ENCODE data around the gene ASXL1. TPM values are rescaled to one million over a fixed set of nuclear protein-coding genes. Genes with fewer than 3 reads are reported as not detected.
A peak's percentile ranks its signal among the peaks of the same experiment; 100 is the strongest.

ASXL1 gene
- total and polyA plus RNA-seq, 2 donors (not counting 1 experiment from before 2014, with no cell fraction given), result 93.0 to 180 TPM

GRCh38 chr20:32362901-32363364 is 4.8 kb downstream of the ASXL1 start:
- H3K36me3 ChIP-seq (replicated peaks in 1 of 2; ENCODE audit: control extremely low read depth in 1 of 2, control insufficient read depth in 1 of 2, extremely low read depth in 1 of 2, insufficient read depth in 2 of 2, low read length in 1 of 2), result peaks cover 1 to 3% of the 10 kb centered on the region in 2 experiments
- POLR2A ChIA-PET, result no interaction called here
- H2AFZ ChIP-seq (ENCODE audit: insufficient read depth, low read depth, low read length, poor library complexity, severe bottlenecking), result no peak overlapping the region
- Mint-ChIP-seq H3K4me1 (peaks cover 78% of the 10 kb centered on the region), H3K27ac (peak overlapping the region; percentile 81), H3K4me3 (peak overlapping the region; percentile 66), H3K27me3 (no peaks in the 10 kb centered on the region), H3K9me3 (ENCODE audit: insufficient read depth) (no peaks in the 10 kb centered on the region)
- no peak overlapping the region for H3K9ac ChIP-seq (ENCODE audit: low read length)
- H3K9me3 ChIP-seq (ENCODE audit: control extremely low read depth in 1 of 3, control insufficient read depth in 2 of 3, insufficient read depth in 1 of 3, low read length in 2 of 3), result no peaks in the 10 kb centered on the region
- peak overlapping the region; percentile 36 to 42 for H3K27ac ChIP-seq (ENCODE audit: low read length in 2 of 2)
- CTCF ChIA-PET, result interaction anchor here (0.9 kb wide), 1 partner anchor 38 kb away, joined by 3 read pairs; no protein-coding TSS in a partner anchor
- no peaks in the 10 kb centered on the region for H3K27me3 ChIP-seq (replicated peaks in 1 of 4; ENCODE audit: control extremely low read depth in 1 of 4, control insufficient read depth in 3 of 4, insufficient read depth in 4 of 4, low read length in 3 of 4)
- peaks cover 61 to 75% of the 10 kb centered on the region in 2 donors for H3K4me1 ChIP-seq (ENCODE audit: control insufficient read depth in 2 of 2, insufficient read depth in 2 of 2, low read length in 2 of 2)
- H3K4me3 ChIP-seq (ENCODE audit: control extremely low read depth in 1 of 5, extremely low read depth in 1 of 5, insufficient read depth in 1 of 5, low read depth in 2 of 5, low read length in 4 of 5), result no peak overlapping the region
- TF ChIP-seq, protein P1, sequence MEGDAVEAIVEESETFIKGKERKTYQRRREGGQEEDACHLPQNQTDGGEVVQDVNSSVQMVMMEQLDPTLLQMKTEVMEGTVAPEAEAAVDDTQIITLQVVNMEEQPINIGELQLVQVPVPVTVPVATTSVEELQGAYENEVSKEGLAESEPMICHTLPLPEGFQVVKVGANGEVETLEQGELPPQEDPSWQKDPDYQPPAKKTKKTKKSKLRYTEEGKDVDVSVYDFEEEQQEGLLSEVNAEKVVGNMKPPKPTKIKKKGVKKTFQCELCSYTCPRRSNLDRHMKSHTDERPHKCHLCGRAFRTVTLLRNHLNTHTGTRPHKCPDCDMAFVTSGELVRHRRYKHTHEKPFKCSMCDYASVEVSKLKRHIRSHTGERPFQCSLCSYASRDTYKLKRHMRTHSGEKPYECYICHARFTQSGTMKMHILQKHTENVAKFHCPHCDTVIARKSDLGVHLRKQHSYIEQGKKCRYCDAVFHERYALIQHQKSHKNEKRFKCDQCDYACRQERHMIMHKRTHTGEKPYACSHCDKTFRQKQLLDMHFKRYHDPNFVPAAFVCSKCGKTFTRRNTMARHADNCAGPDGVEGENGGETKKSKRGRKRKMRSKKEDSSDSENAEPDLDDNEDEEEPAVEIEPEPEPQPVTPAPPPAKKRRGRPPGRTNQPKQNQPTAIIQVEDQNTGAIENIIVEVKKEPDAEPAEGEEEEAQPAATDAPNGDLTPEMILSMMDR (IDR thresholded peaks at IDR 0.05), result no peak
- no peak for TF ChIP-seq EZH2 (IDR thresholded peaks at IDR 0.05; ENCODE audit: borderline replicate concordance, insufficient read depth, low read depth, low read length, poor library complexity, severe bottlenecking)
- H3K4me2 ChIP-seq (replicated peaks; ENCODE audit: low read depth, low read length, poor library complexity, severe bottlenecking), result peak overlapping the region; percentile 44
- no CpG with 5 or more reads among the region's 4 CpGs for WGBS (ENCODE audit: insufficient coverage)
- ATAC-seq (ENCODE audit: low read depth) (no peak), DNase-seq (no peak)
- intact Hi-C loops (cut with micrococcal nuclease), result no loop called here
- peaks cover 75% of the 10 kb centered on the region for H4K20me1 ChIP-seq (ENCODE audit: control insufficient read depth, insufficient read depth, low read length, poor library complexity, severe bottlenecking)
- peaks cover 91% of the 10 kb centered on the region for H3K79me2 ChIP-seq (ENCODE audit: control insufficient read depth, insufficient read depth, low read length)

DNA sequence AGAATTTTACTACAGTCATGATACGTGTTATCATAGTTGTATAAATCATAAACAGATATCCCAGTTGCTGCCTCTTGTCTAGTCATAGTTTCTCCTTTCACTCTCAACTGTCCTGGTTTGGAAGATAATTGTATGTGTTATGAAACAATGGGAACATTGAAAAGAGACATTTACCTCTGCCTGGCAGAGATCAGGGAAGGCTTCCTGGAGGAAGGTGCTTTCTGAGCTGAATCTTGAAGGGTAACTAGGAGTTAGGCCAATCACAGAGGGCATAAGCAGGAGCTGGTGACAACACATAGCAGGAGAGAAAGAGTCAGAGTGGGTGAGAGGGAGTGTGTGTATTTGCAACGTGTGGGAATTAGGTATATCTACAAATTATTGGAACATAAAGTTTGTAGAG is 5.4 kb downstream of the ASXL1 start:
- Mint-ChIP-seq H3K4me3 (peak overlapping the region; percentile 18), H3K27ac (peak overlapping the region; percentile 72), H3K9me3 (ENCODE audit: insufficient read depth) (no peaks in the 10 kb centered on the region), H3K27me3 (no peaks in the 10 kb centered on the region), H3K4me1 (peaks cover 83% of the 10 kb centered on the region)
- Histone ChIP-seq H3K36me3 (replicated peaks in 1 of 2; ENCODE audit: control extremely low read depth in 1 of 2, control insufficient read depth in 1 of 2, extremely low read depth in 1 of 2, insufficient read depth in 2 of 2, low read length in 1 of 2) (peaks cover 1 to 3% of the 10 kb centered on the region in 2 experiments), H3K9ac (ENCODE audit: low read length) (no peak overlapping the region), H3K27ac (ENCODE audit: low read length in 2 of 2) (peak overlapping the region; percentile 31 to 42), H3K9me3 (ENCODE audit: control extremely low read depth in 1 of 3, control insufficient read depth in 2 of 3, insufficient read depth in 1 of 3, low read length in 2 of 3) (no peaks in the 10 kb centered on the region), H4K20me1 (ENCODE audit: control insufficient read depth, insufficient read depth, low read length, poor library complexity, severe bottlenecking) (peaks cover 75% of the 10 kb centered on the region), H3K4me3 (ENCODE audit: control extremely low read depth in 1 of 5, extremely low read depth in 1 of 5, insufficient read depth in 1 of 5, low read depth in 2 of 5, low read length in 4 of 5) (no peak overlapping the region), H2AFZ (ENCODE audit: insufficient read depth, low read depth, low read length, poor library complexity, severe bottlenecking) (no peak overlapping the region), H3K27me3 (replicated peaks in 1 of 4; ENCODE audit: control extremely low read depth in 1 of 4, control insufficient read depth in 3 of 4, insufficient read depth in 4 of 4, low read length in 3 of 4) (no peaks in the 10 kb centered on the region), H3K4me2 (replicated peaks; ENCODE audit: low read depth, low read length, poor library complexity, severe bottlenecking) (peak overlapping the region; percentile 10), H3K79me2 (ENCODE audit: control insufficient read depth, insufficient read depth, low read length) (peaks cover 91% of the 10 kb centered on the region), H3K4me1 (ENCODE audit: control insufficient read depth in 2 of 2, insufficient read depth in 2 of 2, low read length in 2 of 2) (peaks cover 66 to 78% of the 10 kb centered on the region in 2 donors)
- ATAC-seq (ENCODE audit: low read depth), result no peak
- ChIA-PET POLR2A (no interaction called here), CTCF (interaction anchor here (0.8 to 1.0 kb wide), 2 partner anchors 9 to 13 kb away, joined by 3 read pairs; no protein-coding TSS in a partner anchor)
- intact Hi-C loops (cut with micrococcal nuclease), result no loop called here
- TF ChIP-seq, protein P1 (IDR thresholded peaks at IDR 0.05), result no peak
- no peak for TF ChIP-seq EZH2 (IDR thresholded peaks at IDR 0.05; ENCODE audit: borderline replicate concordance, insufficient read depth, low read depth, low read length, poor library complexity, severe bottlenecking)
- WGBS (ENCODE audit: insufficient coverage), result 40% methylated on average over 1 of the region's 2 CpGs
- no peak for DNase-seq
